Activated CD8-positive, alpha-beta memory T cell treated with anti-CD3 and anti-CD28 coated beads, Interleukin-2, amount 50 U/mL, for 4 hours (primary cell): ENCODE results near the gene CUL3.

Experiments used
- DNase-seq: peaks from one replicate; pipeline ENCODE4 v3.0.0-alpha.2; 2020

Gene CUL3

DNA sequence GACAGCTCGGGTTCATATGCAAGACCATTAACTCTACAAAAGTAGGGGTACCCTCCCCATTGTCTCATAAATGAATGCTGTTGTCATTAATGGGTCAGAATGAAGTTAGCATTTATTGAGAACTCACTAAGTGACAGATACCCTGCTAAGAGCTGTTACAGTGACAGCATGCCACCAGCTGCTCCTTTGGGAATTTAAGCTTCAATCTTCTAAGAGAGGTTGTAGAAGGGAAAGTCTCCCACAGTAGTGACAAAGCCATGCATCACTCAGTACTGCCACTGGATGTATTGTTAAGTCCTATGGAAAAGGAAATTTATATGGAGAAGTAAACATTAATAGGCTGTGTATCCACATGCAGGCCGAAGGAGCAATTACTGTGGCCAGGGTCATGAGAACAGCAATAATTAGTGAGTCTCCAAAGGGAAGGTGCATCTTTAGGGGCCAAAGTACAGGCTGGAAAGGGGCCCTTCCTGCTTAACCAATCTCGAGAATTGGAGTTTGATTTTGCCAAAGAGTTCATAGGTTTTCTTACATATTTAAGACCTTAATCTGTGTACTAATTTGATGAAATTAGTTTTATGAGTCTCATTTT lies 118.8 kb downstream of the CUL3 start:
- DNase-seq: no peak

GRCh38 chr2:224461391-224461790 lies 123.8 kb downstream of the CUL3 start:
- DNase-seq: no peak

- no peak for DNase-seq
These were observed 127.6 kb downstream of the CUL3 start for GRCh38 chr2:224457408-224458096.

- no peak for DNase-seq
These were observed 131.3 kb downstream of the CUL3 start for GRCh38 chr2:224453892-224454291.

GRCh38 chr2:224449212-224450147 lies 135.7 kb downstream of the CUL3 start:
- DNase-seq: no peak

DNA sequence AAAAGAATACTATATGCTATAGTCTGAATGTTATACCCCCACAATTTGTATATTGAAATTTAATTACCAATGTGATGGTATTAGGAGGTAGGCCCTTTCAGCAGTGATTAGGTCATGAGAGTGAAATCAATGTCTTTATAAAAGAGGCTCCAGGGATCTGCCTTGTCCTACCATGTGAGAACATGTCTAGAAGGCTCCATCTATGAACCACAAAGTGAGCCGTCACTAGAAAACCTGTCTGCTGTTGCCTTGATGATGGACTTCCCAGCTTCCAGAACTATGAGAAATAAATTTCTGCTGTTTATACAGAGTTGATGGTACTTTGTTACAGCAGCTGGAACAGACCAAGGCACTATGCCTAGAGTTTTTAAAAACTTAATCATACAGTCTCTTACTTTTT lies 136.9 kb downstream of the CUL3 start:
- DNase-seq: no peak

- DNase-seq: no peak
These were observed 140.4 kb downstream of the CUL3 start for GRCh38 chr2:224444783-224445182.

GRCh38 chr2:224444021-224444420 lies 141.1 kb downstream of the CUL3 start:
- DNase-seq: no peak

DNA sequence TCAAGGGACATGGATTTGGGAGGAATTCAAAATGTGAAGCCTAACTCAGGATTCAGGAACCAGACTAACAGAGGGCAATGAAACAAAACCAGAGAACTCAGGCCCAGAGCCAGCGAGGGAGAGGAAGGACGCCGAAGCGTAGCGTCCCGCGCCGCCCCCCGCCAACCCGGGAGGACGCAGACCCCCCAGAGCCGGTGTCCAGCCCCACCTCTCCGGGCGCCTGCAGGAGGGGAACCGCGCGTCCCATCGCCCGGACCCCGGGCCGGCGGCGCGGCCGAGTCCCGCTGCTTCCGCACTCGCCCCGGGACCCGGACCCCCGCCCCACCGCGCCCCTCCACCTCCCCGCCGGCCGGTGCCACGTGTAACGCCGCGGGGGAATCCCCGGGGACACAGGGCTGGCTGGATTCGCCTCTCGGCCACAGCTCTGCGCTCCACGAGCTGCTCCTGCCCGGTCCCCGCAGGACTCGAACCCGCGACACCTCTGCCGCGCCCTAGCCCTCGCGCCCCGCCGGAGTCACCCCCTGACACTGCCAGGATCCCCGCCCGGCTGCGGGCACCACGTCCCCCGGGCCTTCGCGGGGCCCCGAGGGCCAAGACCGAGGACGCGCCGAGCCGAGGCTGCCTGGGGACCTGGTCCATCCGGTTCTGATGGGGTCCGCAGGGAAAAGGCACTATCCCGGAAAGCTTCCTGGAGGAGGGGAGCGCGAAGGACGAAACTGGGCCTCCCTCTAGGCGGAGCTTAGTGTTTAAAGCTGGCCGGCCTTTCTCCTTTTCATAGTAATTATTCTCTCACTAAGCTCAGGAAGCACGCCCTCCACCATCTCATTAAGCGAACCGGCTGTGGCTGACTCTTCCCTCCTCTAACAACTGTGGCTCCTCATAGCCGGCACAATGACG lies 142.8 kb downstream of the CUL3 start:
- DNase-seq: no peak

DNA sequence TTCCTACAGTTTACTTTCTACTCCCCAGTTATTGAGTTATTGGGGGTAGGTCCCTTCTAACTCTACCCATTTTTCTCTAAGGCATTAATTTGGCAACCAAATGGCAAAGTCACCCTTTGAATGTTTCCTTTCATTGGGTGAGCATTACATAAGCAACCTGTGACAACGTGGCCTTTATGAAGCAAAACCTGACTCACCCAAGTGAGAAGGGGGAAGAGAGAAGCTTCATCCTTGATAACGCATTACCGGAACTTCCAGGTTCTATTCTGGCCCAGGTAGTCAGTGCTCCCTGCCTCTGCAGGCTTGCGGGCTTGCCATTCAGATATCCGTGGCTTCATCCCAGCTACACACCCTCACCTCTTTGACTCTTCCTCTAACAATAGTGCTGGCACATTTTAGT lies 144.2 kb downstream of the CUL3 start:
- DNase-seq: no peak

DNA sequence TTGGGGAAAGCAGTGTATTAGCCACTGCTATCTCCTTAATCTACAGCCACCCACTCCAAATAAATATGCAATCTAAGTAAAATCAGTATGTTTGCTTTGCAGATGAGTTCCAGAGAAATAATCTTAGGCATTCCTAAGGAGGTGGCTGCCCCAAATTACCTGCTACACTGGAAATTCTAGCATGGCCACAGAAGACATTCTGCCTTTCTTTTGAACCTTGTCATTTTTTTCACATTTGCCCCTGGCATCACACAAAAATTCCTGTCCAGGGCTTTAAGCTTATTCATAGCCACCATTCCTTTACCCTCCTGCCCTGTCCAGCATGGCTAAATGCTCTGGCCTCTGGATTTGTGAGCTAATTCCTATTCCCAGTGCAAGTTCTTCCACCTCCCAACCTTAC lies 146.4 kb downstream of the CUL3 start:
- DNase-seq: no peak

- DNase-seq: no peak
These were observed 148.5 kb downstream of the CUL3 start for GRCh38 chr2:224436634-224437033.

- DNase-seq: no peak
These were observed 150.5 kb downstream of the CUL3 start for GRCh38 chr2:224434618-224435017.

DNA sequence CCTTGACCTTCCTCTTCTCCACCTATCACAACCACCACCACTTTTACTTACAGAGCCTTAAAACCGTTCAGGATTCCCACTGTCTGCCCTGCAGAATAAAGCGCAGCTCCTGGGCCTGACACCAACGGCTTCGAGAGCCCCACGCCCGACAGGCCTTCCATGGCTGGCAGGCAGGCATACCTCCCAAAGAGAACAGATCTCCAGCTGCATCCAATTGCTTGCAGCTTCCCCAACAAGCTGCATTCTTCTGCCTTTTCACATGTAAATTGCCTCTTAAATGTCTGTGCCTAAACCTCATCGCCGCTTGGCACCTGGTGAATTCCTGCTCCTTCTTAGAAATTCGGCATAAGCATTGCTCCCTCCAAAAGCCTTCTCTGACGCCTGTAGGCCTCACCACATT lies 151.7 kb downstream of the CUL3 start:
- DNase-seq: no peak

DNA sequence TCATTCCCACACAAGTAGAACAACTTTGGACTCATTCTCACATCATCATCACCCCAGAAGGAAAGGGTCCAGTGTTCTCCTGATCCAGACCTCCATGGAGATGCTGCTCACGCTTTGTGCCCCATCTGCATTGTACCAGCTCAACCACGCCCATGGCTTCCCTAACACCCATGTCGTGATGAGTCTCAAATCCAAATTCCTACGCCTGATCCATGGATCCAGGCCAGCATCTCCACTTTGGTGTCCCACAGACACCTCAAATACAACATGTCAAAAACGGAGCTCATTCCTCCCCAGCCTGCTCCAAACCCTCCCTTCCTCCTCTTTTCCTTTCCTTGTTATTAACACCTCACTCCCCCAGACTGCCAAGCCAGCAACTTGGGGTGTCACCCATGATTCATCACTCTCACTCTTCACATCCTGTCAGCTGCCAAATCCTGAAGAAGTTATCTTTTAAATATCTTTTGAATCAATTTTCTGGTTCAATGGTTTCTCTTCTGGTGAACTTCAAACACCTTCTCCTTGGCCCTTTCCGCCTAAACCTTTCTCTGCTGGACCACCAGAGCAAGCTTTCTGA lies 153.1 kb downstream of the CUL3 start:
- no peak for DNase-seq

DNA sequence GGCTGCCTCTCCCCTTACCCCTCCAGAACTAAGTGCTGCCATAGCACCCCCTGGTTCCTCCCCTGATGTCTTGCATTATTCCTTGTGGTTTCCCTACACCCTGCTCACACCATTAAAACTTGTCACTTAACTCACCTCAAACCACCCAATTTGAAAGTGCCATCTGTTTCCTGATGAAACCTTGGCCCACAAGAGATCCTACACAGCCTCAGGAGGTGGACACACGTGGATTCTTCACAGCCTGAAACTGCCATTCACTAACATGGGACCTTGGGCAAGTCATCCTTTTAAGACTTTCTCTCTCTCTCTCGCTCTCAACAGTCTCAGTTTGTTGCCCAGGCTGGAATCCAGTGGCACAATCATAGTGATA lies 155.7 kb downstream of the CUL3 start:
- DNase-seq: no peak

DNA sequence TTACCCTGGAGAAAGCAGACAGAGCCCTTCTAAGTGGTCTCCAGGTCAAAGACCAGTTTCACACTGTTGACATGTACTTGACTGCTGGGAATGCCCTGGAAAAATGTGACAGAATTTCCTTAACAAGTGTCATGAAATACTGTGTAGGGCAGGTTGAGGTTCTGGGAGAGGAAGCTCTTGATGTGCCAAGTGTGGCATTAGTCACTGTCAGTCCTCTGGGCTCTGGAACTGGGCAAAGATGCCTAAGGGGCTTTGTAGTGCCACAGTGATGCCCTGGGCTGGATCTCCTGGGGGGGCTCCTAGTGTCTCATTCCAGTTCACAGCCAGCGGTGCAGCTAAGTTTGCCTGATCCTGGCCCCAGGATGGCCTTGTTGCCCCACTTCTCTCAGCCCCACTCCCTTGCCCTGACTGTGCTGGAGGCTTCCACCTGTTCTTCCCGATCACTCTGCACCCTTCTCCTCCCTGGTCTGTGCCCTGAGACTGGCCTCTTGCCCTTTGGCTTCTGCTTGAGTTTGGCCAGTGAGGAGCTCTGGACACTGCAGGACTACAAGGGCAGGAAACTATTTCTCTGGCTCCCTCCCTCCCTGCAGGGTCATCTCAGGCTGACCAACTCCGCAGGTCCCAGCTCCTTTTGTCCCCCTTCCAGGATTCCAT lies 156.2 kb downstream of the CUL3 start:
- DNase-seq: no peak

DNA sequence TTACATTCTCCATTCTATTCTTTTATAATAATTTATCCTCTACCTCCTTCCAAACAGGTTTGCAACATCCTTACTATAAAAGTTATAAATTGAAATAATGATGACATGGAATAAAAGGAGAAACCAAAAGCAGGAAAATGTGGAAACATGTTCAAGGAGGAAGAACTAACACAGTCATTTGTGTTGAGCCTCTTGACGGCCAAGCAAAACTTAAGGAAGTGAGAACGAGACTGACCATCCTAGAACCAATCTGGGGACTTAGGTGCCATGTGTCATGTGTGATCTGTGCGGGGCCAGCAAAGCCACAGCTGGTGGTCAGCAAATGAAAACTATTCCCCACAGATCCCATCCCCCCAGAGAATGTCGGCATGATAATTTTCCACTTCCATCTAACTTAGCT lies 157.7 kb downstream of the CUL3 start:
- no peak for DNase-seq

DNA sequence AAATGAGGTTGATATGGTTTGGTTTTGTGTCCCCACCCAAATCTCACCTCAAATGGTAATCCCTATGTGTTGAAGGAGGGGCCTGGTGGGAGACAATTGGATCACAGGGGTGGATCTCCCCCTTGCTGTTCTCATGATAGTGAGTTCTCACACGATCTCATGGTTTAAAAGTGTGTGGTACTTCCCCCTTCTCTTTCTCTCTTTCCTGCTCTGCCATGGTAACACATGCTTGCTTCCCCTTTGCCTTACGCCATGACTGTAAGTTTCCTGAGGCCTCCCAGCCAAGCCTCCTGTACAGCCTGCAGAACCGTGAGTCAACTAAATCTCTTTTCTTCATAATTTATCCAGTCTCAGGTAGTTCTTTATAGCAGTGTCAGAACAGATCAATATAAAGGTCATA lies 158.5 kb downstream of the CUL3 start:
- DNase-seq: no peak

GRCh38 chr2:224421065-224421464 lies 164.1 kb downstream of the CUL3 start:
- DNase-seq: no peak
